HG03135 (cell line): Measurements from ENCODE around the gene HCN4.

Experiments used
- ATAC-seq: cut with Tn5 transposase; IDR thresholded peaks from one replicate; pipeline ENCODE4 v1.9.1; 2021; ENCODE audit warnings: mild to moderate bottlenecking, moderate library complexity; ENCODE audit not compliant: unreplicated experiment

Gene HCN4

DNA sequence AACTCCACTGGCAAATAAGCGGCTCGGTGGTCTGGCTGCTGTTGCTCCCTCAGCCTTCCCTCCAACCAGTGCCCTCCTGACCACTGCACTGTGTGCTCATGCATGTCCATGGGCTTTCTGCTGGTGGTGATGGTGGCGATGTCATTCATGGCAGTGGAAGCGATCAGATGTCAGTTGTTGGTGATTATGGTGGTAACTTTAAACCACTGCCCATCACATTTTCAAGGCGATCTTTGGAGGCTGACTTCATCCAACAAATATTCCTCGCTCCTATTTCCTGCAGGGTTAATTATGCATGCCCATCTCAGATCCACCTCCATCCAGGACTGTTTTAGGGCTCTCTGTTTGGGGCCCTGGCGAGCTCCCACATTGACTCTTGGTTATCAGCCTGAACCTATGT is 13.4 kb upstream of the HCN4 start:
- no peak for ATAC-seq

DNA sequence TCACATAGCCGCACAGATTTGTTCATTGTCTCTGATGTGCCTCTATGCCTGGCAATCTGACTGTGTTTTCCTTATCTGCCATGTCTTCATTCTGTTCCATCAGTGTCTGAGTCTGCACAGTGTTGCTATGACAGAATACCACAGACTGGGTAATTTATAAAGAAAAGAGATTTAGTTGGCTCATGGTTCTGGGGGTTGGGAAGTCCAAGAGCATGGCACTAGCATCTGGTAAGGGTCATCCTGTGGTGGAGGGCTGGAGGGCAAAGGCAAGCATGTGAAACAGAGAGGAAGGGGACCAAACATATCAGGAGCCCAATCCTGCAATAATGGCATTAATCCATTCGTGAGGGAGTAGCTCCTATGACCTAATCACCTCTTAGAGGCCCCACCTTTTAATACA is 11.9 kb upstream of the HCN4 start:
- ATAC-seq: no peak

DNA sequence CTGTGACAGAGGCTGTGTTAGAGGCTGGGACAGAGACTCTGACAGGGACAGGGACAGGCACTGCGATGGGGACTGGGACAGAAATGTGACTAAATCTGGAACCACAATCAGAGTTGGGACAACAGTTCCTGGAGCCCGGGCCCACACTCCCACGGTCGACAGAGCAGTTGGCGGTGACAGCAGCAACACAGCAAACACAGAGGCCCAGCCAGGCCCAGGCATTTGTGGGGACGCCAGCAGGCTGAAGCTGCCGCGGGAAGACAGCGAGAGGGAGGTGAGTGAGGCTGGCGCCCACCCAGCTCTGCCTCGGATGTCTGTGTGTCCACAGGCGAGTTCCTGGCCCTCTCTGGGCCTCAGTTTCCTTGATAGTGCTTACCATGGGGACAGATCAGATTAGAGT is 9.3 kb upstream of the HCN4 start:
- no peak for ATAC-seq

DNA sequence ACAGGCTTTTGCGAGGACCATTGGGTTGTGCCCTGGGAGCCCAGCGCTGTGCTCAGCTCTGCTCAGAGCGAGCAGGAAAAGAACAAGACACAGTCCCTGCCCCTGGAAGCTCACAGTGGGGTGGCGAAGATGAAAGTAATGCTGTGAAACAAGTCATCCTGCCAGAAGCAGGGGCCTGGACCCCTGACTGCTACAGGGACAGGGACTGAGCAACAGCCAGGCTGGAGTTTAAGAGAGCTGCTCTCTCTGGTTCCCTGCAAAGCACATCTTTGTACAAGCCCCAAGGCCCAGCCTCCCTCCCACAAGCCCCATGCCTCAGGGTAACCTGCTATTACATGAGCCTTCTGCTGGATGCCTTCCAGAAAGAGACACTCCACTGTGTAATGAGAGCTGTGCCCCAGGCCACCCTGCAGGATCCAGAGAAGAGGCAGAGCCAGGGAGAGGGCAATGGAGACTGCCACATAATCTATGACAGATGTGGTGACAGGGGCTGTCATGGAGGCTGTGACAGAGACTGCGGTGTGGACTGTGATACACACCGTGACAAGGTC is 7.1 kb upstream of the HCN4 start:
- ATAC-seq: no peak

DNA sequence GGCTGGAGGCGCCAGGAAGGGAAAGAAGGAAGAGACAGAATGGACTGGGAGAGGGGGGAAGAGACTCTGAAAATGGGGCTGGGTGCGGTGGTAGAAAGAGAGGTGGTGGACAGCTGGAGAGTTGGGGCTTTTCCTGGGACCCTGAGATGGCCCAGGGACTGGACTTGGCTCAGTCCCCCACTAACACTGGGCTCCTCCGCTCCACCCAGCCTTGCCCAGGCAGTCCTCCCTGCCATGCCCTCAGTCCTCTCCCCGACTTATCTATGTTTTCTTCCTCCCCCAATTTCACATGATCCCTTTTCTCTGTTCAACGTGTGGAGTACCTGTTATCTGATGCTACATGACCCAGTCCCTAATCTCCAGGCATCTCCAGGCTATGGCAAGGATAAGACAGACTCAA is 6.3 kb upstream of the HCN4 start:
- ATAC-seq: no peak

DNA sequence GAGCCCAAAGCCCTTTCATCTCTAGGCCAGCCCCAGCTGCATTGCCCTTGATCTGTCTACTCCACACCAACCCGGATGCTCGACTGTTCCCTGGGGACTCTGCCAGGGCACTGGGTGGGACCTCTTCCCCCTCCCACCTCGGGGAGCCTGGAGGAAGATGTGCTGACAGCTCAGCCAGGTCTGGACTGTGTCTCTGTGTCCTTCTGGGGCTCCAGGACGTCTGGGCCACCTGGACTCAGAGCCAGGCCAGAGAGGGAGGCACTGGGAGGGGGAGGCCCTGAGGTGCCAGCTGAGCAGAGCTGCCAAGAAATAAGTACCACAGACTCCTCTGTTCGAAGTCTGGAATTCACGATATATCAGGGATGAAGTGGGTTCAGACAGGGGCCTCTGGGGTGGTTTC is 5.8 kb upstream of the HCN4 start:
- ATAC-seq: no peak

DNA sequence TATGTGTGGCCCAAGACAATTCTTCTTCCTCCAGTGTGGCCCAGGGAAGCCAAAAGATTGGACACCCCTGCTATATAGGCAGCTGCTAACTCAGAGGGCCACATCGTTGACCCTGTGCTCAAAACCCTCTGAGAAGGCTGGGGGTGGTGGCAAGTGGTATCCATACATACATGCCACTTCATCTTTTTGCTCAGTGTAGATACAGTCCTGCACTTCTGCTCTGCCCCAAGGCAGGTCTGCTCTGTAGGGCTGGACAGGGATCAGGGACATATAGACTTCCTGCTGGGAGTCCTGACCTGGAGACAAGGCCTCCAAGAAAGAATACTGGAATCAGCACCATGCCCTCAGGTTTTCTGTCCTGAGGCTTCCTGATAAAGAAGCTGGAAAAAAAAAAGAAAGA is 4.5 kb upstream of the HCN4 start:
- ATAC-seq: no peak

DNA sequence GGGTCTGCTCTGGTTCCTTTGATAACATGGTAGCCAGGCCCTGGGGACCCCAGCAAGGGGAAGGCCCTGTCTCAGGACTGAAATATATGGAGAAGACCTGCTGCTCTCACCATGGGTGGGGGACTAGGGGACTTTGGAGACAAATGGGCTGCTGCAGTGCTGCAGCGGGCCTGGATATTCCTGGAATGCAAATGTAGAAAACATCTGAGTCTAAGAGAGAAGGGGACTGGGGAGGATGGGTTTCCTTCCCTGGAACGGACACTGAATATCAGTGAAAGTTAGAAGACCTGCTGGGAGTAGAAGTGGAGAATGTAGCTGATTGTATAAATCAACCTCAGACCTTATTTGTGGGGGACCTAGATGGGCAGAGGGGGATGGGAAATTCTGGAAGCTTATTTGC is 3.1 kb upstream of the HCN4 start:
- ATAC-seq: no peak

DNA sequence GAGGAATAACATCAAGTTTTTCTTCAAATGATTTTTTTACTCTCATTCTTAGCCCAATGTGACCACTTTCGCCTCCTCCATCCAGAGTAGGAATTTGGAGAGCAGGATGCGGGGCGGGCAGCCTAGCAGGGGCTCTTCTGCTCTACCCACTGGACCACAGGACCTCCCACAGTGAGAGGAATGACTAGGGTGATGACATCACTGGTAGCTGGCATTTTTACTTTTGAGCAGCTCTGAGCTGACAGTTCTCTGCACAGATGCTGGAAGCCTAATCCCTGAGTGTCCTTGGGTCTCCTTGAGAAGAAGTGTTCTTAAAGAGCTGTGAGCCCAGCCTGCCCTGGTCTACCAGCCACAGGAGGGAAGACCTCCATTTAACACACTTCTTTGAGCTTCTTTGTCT is 1.4 kb upstream of the HCN4 start:
- ATAC-seq: no peak

DNA sequence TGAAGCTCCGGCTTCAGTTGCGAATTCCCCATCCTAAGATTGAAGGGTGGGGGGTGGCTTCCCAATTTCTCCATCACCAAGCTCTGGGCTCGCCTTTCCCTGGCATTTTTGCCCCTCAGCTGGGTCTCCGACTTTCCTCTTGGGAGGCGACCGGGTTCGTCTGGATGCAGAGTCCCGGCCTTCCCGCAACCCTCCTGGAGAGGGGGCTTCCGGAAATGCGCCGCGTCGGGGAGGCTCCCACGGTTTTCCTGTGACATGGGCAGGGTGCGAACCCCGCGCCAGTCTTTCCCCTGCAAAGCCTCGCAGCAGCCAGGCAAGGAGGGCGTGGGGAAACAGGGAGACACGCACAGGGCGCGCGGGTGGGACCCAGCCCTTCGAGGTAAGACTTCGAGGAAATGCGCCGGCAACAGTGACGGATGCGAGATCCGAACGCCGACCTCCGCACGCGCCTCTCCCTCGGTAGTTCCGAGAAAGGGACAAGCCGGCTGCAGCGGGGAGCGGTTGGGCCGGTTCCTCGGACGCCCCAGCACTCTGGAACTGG is 466 bp upstream of the HCN4 start:
- no peak for ATAC-seq

DNA sequence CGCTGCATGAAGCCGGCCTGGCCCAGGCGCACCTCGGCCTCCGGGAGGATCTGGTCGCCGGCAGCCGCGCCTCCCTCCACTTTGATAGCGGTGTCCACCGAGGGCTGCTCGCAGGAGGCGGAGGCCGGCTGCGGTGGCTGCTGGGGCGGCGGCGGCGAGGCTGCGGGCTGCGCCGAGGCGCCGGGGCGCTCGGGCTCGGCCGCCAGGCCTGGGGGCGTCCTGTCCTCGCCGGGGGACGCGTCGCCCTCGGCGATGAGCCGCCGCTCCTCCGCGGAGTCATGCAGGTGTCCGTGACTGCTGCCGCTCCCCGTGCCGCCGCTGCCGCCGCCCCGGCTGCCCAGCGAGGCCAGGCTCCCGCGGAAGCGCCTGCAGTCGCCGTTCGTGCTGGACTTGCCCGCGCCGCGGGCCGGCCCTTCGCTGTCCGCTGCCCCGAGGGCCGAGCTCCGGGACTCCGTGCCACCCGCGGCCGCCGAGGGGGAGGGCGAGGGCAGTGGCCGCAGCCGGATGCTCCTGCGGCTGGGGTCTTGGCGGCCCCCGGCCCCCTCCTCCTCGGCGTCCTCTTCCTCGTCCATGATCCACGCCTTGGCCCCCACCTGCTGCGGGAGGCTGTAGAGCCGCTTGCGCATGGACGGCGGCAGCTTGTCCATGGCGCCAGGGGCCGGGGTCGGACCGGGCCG is 996 bp downstream of the HCN4 start:
- no peak for ATAC-seq

DNA sequence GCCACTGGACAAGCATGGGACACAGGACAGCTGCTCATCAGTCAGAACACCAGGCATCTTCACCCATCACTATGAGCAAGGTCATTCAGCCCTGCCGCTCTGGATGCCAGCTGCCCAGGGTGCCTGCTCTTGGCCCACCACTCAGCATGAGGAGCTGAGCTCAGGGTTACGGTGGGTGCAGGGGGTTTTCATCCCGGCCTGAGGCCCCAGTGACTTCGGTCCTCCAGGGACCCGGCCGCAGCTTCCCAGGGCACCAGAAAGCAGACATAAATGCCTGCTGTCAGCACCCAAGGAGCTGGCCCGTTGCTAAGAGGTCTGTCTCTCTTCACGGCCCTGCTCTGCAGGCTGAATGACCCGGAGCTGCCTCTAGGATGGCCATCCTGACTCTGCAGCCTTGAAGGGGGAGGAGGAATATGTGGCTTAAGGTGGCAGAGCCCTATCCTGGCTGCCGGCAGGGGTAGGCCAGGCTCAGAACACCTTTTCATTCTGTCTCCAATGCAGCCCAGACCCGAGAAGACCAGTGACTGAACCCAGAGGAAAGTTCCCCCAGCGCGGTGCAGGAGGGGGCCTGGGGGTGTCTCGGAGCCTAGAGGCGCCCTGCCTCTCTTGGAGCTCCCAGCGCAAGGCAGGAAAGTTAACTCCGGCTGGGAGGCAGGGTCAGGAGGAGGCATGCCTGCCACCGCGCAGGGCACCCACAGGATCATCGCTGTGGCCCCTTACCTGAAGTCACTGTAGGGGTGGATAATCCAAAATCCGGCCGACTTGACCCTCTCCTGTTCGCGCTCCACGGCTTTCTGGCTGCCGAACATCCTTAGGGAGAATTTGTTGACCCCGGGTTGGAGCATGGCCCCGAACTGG is 1.8 kb downstream of the HCN4 start:
- ATAC-seq: no peak

DNA sequence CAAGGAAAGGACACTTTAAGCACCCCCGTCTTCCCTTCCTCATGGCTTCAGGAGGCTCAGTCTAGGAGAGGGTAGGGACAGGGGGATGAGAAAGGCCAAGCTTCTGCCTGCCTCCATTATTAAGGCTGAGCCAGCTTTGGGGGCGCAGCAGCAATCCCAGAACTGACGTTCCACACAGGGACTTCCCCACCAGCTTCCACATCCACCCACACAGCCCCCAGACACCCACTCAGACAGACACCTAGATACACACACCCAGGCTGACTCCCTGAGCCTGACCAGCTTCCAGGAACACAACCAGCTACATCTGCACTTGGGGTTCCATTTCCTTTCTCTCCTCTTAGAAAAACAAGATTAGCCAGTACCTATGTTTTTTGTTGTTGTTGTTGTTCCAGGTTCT is 4.7 kb downstream of the HCN4 start:
- ATAC-seq: no peak

DNA sequence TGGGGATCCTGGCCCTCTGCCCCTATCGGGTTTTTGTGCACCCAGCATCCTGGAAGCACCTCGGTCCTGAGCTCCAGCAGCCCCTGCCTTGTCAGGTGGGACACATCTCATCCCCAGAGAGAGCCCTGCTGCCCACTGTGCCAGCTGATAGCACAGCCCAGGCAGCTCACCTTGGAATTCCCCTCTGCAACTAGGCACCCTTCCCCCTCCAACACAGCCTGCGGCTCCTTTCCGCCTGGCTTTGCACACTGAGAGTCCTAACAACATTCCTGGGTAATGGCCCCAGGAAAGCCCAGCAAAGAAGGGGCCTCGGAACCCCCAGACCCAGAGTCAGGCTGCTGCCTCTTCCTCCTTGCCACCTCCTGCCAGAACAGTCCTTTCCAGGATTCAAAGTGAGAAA is 5.9 kb downstream of the HCN4 start:
- ATAC-seq: no peak

DNA sequence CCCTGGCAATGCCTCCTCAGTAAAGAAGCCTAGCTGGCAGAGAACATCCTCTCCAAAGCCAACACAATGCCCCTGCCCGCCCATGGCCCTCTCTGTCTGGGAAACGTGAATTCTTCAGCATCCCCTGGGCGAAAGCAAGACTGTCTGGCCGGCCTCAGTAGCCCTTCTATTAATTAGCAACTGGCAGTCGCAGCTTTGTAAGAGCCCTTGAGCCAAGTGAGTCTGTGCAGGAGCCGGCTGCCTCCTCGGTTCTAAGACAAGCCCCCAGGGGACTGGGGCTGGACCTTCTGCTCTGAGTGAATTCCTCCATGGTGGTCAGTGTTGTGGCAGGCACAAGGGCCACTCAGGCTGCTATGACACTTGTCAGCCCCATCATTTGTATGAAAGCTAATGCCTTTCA is 7.4 kb downstream of the HCN4 start:
- no peak for ATAC-seq

DNA sequence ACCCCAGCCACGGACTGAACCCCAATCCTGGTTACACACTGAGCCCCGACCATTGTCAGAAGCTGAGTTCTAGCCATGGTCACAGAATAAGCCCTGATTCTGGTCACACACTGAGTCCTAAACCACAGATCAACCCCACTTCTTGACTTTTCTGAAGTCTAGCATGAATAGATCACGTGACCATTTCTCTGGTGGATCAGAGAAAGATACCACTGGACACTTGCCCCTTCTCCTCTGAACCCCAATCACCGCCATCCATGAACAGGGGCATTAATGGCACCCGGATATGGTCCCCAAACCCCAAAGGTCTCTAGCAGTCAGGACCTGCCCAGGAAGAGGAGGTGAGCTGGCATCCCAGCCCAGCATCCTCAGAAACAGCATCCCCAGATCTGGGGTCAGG is 9.1 kb downstream of the HCN4 start:
- ATAC-seq: no peak

DNA sequence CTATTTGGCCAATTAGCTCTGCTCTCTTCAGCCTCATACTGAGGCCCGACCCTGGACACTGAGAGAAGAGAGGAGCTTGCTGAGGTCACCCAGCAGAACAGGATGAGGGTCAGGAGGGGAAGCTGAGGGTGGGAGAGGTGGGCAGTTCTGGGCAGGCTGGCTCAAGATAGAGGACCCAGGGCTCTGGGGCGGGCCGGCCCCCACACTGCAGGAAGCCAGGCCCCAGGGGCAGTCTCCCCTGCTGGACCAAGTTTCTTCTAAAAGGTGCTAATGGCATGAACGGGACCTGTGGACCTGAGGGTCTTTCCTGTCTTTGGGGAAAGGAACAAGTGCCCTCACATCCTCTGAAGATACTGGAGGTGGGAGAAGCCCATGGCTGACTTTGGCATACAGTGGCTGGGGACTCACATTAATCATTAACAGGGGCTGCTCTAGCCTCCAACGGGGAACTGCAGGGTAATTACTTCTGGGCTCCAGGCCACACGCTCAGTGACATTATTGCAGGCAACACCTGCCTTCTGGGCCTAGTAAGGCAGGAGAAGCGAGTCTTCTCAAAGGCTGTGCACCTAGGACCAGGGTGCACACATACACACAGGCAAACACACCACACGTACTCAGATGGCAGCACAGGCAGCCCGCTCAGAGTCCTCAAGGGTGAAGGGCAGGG is 10.6 kb downstream of the HCN4 start:
- no peak for ATAC-seq

DNA sequence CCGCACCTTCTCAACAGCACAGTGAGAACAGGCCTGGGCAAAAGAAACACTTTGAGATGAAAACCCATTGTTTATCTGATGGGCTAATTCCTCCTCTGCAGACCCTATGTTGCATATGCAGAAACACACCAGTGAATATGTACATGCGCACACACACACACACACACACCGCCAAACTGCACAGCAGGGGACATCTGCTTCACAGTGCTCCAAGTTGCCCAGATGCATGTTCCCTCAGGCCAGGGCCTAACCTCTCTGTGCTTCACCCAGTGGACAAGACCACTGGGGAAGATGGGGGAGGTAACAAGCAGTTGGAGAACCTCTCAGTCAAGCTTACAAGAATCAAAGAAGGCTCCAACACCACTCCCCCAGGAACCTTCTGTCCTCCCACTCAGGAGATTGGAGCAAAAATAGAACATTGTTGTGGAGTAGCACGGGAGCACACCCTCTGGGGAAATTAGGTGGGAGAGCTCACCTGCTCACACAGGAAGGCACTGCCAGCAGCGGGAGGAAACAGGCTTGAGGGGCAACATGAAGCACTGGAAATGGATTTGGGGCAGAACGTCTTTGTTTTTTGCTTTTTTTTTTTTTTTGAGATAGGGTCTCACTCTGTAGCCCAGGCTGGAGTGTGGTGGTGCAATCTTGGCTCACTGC is 13.0 kb downstream of the HCN4 start:
- no peak for ATAC-seq

DNA sequence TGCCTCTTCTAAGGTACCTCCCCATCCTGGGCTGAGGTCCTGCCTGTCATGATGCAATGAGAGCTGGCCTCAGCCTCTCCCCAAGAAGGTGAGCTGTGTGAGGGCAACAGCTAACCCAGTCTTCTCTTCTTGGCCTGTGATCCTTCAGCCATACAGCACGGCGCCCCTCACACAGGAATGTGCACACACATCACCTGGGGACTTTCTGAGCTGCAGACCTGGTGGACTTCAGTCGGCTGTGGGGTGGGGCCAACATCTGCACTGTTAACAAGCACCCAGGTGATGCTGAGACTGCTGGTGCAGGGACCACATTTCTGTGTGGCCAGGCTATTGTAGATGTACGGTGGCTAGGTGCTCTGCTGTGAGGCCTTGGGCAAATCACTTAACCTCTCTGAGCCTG is 14.5 kb downstream of the HCN4 start:
- no peak for ATAC-seq

DNA sequence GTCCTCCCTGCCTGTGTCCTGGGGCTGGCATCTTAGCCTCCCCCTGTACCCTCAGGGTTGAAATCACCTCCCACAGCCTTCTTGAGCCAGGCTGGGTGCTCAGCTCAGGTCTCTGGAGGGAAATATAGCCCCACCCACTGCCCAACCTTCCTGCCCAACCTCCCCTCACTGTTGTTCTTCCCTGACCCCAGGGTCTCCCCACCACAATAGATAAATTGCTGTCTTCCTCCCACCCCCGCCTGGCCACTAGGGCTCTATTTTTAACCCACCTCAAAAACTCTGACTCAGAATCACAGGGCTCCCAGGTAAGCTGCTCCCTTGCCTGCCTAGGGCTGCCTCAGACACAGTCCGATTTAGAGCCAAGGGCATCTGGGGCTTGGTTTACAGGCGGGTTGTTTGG is 15.0 kb downstream of the HCN4 start:
- ATAC-seq: no peak

DNA sequence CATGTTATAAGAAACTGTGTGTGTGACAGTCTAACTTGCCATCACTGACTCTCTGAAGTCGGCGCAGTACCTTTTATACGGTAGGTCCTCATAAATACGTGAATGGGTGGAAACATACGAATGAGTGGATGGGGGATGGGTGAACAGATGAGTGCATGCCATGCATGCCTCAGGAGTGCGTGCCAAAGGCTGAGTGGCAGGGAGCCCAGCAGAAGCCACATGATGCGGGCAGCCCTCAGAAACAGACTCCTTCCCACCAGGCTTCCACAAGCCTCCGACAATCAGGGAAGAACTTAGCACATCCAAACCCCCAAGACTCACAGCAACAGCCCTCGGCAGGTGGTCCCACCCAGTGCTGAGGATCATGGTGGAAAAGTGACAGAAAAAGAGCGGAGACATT is 16.7 kb downstream of the HCN4 start:
- ATAC-seq: no peak
